ENCODE data around the gene XYLT1. TPM values are rescaled to one million over a fixed set of nuclear protein-coding genes. Genes with fewer than 3 reads are reported as not detected.

XYLT1 gene
- total and polyA plus RNA-seq, 2 of the 4 experiments (the other 2 are of a cell fraction) = 9.0 to 12.7 TPM

DNA sequence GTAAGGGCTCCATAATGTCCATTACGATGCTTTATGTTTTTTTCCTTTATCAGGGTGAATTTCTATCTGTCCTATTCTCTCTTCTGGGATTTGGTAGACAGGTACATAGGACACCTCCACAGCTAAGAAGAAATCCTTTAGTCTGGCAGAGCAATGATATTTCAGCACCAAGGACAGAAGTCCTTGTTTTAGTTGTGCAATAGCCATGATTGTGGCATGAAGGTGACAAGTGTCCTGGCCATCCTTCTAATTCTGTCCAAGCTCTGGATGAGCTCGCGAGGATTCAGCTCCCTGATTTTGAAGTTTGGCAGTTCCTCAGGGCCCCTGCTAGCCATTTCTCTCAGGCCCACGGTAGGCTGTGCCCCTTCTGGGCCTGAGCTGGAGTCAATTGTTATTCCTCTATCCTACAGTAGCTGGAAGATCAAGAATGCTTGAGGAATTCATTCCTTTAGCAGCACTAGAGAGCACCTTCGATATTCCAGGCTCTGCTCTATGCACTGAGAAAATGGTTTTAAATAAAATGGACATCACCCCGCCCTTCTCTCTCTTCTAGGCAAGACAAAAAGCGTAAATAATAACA is 320.8 kb downstream of the XYLT1 start:
- no peak overlapping the region for H4K5ac ChIP-seq (ENCODE audit: low read depth, low read length)
- H3K79me1 ChIP-seq (ENCODE audit: low read depth in 1 of 2, low read length in 2 of 2) = peaks cover 3 to 4% of the 10 kb centered on the region in 2 experiments; a peak in 1 of 4 replicates
- no peak overlapping the region for H2AK5ac ChIP-seq (ENCODE audit: low read depth, low read length)
- H3K9me1 ChIP-seq (ENCODE audit: insufficient read depth, low read length) = no peaks in the 10 kb centered on the region
- H3K18ac ChIP-seq (ENCODE audit: low read depth, low read length) = no peak overlapping the region
- H2BK120ac ChIP-seq (ENCODE audit: low read depth, low read length) = no peak overlapping the region
- H3K27ac ChIP-seq (ENCODE audit: insufficient read depth, low read length) = no peak overlapping the region
- POLR2A ChIA-PET (ENCODE audit: unreplicated experiment) = no interaction called here
- no peak overlapping the region for H2BK15ac ChIP-seq (ENCODE audit: low read depth, low read length)
- no peak overlapping the region for H3K4me3 ChIP-seq (ENCODE audit: insufficient read depth, low read depth, low read length)
- TF ChIP-seq RCOR1 (IDR thresholded peaks at IDR 0.05; ENCODE audit: insufficient replicate concordance, low read length) (no peak), CEBPB (IDR thresholded peaks at IDR 0.05; ENCODE audit: low read depth, low read length) (peak; percentile 87)
- no peak for DNase-seq
- CTCF ChIA-PET = interaction anchor here (0.6 to 0.7 kb wide), 2 partner anchors 68 to 140 kb away, joined by 3 read pairs; no protein-coding TSS in a partner anchor
- H2AFZ ChIP-seq (replicated peaks; ENCODE audit: low read length, poor library complexity) = no peak overlapping the region
- no peak for ATAC-seq (ENCODE audit: low read depth)
- H3K4me2 ChIP-seq (ENCODE audit: low read depth, low read length) = no peak overlapping the region
- H3K4ac ChIP-seq (ENCODE audit: low read depth, low read length) = no peak overlapping the region
- H3K27me3 ChIP-seq (ENCODE audit: control insufficient read depth, insufficient read depth, low read length) = no peaks in the 10 kb centered on the region
- H2BK20ac ChIP-seq (ENCODE audit: low read depth, low read length) = no peak overlapping the region
- H3K56ac ChIP-seq (ENCODE audit: extremely low read depth, insufficient read depth, low read length) = no peak overlapping the region
- H3K23ac ChIP-seq (ENCODE audit: low read depth, low read length) = no peak overlapping the region
- H3K36me3 ChIP-seq (ENCODE audit: control insufficient read depth, insufficient read depth, low read length) = no peaks in the 10 kb centered on the region
- H3K14ac ChIP-seq (replicated peaks; ENCODE audit: low read depth, low read length) = no peak overlapping the region
- intact Hi-C loops (cut with micrococcal nuclease) (loop anchor here (2.0 kb wide), 1 partner anchor 19 kb away; no protein-coding TSS in a partner anchor), in situ Hi-C loops (cut with MboI; ENCODE audit: low sequenced_read_pairs) (no loop called here), dilution Hi-C loops (cut with HindIII; ENCODE audit: low sequenced_read_pairs, unreplicated experiment) (no loop called here)
- H3K9ac ChIP-seq (ENCODE audit: low read depth, low read length) = no peak overlapping the region
- no peak overlapping the region for H4K91ac ChIP-seq (ENCODE audit: insufficient read depth, low read depth, low read length)
- no peaks in the 10 kb centered on the region for H3K4me1 ChIP-seq (ENCODE audit: control insufficient read depth, insufficient read depth, low read length)
- no peak overlapping the region for H2AK9ac ChIP-seq (replicated peaks; ENCODE audit: low read depth, low read length, poor library complexity)
- no peak overlapping the region for H2BK5ac ChIP-seq (ENCODE audit: low read depth, low read length, poor library complexity, severe bottlenecking)
- H4K8ac ChIP-seq (ENCODE audit: low read depth in 2 of 2, low read length in 2 of 2) = no peak overlapping the region
- 100% methylated on average over 2 of the region's 7 CpGs; no CpG with 5 or more reads in 1 of the 2 experiments for WGBS, 2 experiments (ENCODE audit: extremely low coverage in 2 of 2, insufficient read length in 1 of 2)
- BruUV-seq (replicated peaks) = no TSS peak
- no peaks in the 10 kb centered on the region for H3K9me3 ChIP-seq (ENCODE audit: control insufficient read depth, insufficient read depth, low read length)
- H4K20me1 ChIP-seq (ENCODE audit: insufficient read depth, low read length) = no peaks in the 10 kb centered on the region
